Left lung (tissue), 14 donors: ENCODE data around the gene E4F1. TPM values are rescaled to one million over a fixed set of nuclear protein-coding genes. Genes with fewer than 3 reads are reported as not detected.

Experiments
- ATAC-seq: fragments of 200-7000 bp; cut with Tn5 transposase; one replicate; pipeline ENCODE4 v1.9.1; 2020; ENCODE audit warnings: moderate library complexity
- DNase-seq, 4 donors: peaks; one replicate each; pipeline ENCODE4 v3.0.0-alpha.2; 2013 to 2020
- H3K27ac ChIP-seq, 2 donors: fragments of 200-600 bp; sonication (generic) in 1 of 2; one replicate each; pipeline versions ENCODE4 v1.5.0 to v1.8.0; 2020 to 2021
- H3K27me3 ChIP-seq, 2 donors: fragments of 200-600 bp; sonication (generic) in 1 of 2; one replicate each; pipeline versions ENCODE4 v1.5.0 to v1.8.0; 2020 to 2021
- H3K36me3 ChIP-seq, 2 donors: fragments of 200-600 bp; sonication (generic) in 1 of 2; one replicate each; pipeline versions ENCODE4 v1.5.0 to v1.8.0; 2020 to 2021
- H3K4me1 ChIP-seq, 2 donors: fragments of 200-600 bp; one replicate each; pipeline ENCODE4 v1.8.0; 2021
- H3K4me3 ChIP-seq, 2 donors: fragments of 200-600 bp; sonication (generic) in 1 of 2; one replicate each; pipeline versions ENCODE4 v1.5.0 to v1.8.0; 2020 to 2021; ENCODE audit warnings: mild to moderate bottlenecking in 1 of 2
- H3K9me3 ChIP-seq, 2 donors: fragments of 200-600 bp; sonication (generic) in 1 of 2; one replicate each; pipeline versions ENCODE4 v1.5.0 to v1.8.0; 2020 to 2021
- intact Hi-C, 2 donors: fragments of 100-400 bp; cut with DNase I; formaldehyde crosslinking; loops; one replicate each; pipeline versions ENCODE4 v1.11.2 to v1.14.2; 2022
- long read RNA-seq, 12 donors: library from polyadenylated mRNA in 2 of 12; unstranded in 2 of 12; transcript quantifications; one replicate each; pipeline ENCODE4 v2.0.0 and lab custom pipeline, GENCODE V29; 2019 to 2026
- polyA plus RNA-seq, 6 donors: library from polyadenylated mRNA; unstranded; fragments of 120-200 nt; gene quantifications; one replicate each; pipeline ENCODE4 v1.2.1, GENCODE V29; 2013; ENCODE audit not compliant: insufficient read length in 6 of 6
- total RNA-seq, 2 donors: library from RNA; stranded (reverse); fragmentation: NEBNext Ultra II Directional; extraction: Animal tissue kit (Norgen Biotek cat#: 25700); gene quantifications; one replicate each; pipeline ENCODE4 v1.2.1, GENCODE V29; 2021
- TF ChIP-seq, protein P1 (sequence below), 2 donors: fragments of 200-600 bp; sonication (generic) in 1 of 2; IDR thresholded peaks; one replicate each; pipeline versions ENCODE4 v1.5.0 to v1.8.0; 2021; ENCODE audit warnings: antibody characterized with exemption in 2 of 2
- donor health status: DM: no; HTN: yes; CAD: no.
- donor health status: DM: no; HTN: no; CAD: no.

The E4F1 gene, protein sequence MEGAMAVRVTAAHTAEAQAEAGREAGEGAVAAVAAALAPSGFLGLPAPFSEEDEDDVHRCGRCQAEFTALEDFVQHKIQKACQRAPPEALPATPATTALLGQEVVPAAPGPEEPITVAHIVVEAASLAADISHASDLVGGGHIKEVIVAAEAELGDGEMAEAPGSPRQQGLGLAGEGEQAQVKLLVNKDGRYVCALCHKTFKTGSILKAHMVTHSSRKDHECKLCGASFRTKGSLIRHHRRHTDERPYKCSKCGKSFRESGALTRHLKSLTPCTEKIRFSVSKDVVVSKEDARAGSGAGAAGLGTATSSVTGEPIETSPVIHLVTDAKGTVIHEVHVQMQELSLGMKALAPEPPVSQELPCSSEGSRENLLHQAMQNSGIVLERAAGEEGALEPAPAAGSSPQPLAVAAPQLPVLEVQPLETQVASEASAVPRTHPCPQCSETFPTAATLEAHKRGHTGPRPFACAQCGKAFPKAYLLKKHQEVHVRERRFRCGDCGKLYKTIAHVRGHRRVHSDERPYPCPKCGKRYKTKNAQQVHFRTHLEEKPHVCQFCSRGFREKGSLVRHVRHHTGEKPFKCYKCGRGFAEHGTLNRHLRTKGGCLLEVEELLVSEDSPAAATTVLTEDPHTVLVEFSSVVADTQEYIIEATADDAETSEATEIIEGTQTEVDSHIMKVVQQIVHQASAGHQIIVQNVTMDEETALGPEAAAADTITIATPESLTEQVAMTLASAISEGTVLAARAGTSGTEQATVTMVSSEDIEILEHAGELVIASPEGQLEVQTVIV
- total RNA-seq = 10 to 100 TPM; 16.4 to 22.6 TPM
- 10 to 100 TPM; 12.7 to 22.4 (median 16.9) TPM for polyA plus RNA-seq
- long read RNA-seq, donor 1, partial matches to known transcripts = 0 of 1 reads
- long read RNA-seq, donor 1, other reads (novel, unspliced or antisense) = 0 of 1 reads
- long read RNA-seq, donor 2, partial matches to known transcripts = 221 of 291 reads
- long read RNA-seq, donor 2, other reads (novel, unspliced or antisense) = 66 of 291 reads
- long read RNA-seq, donor 3 = 0 reads
- long read RNA-seq, donor 4, partial matches to known transcripts = 4 of 13 reads
- long read RNA-seq, donor 4, other reads (novel, unspliced or antisense) = 6 of 13 reads
- long read RNA-seq, donor 5, partial matches to known transcripts = 0 of 1 reads
- long read RNA-seq, donor 5, other reads (novel, unspliced or antisense) = 0 of 1 reads
- long read RNA-seq, donor 6, transcript E4F1-201 (14 exons, 2,573 nt) = major isoform, 7 of 7 reads
- long read RNA-seq, donor 6, partial matches to known transcripts = 0 of 7 reads
- long read RNA-seq, donor 6, other reads (novel, unspliced or antisense) = 0 of 7 reads
- long read RNA-seq, donor 7, partial matches to known transcripts = 0 of 2 reads
- long read RNA-seq, donor 7, other reads (novel, unspliced or antisense) = 0 of 2 reads
- long read RNA-seq, donor 8, partial matches to known transcripts = 0 of 4 reads
- long read RNA-seq, donor 8, other reads (novel, unspliced or antisense) = 0 of 4 reads
- long read RNA-seq, donor 9 = 0 reads
- long read RNA-seq, donor 10, transcript E4F1-201 (14 exons, 2,573 nt) = major isoform, 9 of 15 reads
- long read RNA-seq, donor 10, partial matches to known transcripts = 1 of 15 reads
- long read RNA-seq, donor 10, other reads (novel, unspliced or antisense) = 5 of 15 reads
- long read RNA-seq, donor 11 = 0 reads
- long read RNA-seq, donor 12, partial matches to known transcripts = 5 of 9 reads
- long read RNA-seq, donor 12, other reads (novel, unspliced or antisense) = 0 of 9 reads

DNA sequence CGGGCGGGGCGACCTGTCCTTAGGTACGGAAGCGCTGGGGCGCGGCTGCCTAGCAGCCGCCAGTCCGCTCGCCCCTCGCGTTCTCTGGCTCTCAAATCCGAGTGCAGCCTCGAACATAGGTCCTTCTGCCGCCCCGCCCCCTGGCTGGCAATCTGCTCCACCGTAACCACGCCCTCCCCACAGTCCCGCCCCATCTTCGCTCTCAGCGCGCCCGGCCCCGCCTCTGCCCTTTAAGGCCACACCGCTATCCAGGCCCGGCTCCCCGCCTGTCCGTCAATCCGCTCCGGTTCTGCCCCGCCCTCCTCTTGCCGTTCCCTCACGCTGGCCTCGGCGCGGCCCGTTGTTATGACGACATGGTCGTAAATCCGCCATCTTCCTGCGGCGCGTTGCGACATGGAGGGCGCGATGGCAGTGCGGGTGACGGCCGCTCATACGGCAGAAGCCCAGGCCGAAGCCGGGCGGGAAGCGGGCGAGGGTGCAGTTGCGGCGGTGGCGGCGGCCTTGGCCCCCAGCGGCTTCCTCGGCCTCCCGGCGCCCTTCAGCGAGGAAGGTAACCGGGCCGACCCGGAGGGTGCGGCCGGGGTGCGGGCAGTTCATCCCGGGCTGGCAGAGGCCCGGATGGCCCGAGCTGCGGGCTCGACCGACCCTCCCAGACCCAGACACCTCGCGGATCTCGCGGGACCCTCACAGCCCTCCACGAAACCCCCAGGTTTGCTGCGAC lies at the start of gene E4F1:
Gene E4F1 (plus strand): TSS at position 371 of the 721 bp plus-strand sequence. CDS start 23 bp downstream, at position 394.
- Histone ChIP-seq H3K4me3 (peak within 1 kb of the TSS; percentile 98 to 100), H3K27me3 (no peaks in the 10 kb centered on the region), H3K27ac (peak within 1 kb of the TSS; percentile 75 to 94), H3K36me3 (peaks cover 0 to 6% of the 10 kb centered on the region in 2 donors), H3K4me1 (peaks cover 9 to 34% of the 10 kb centered on the region in 2 donors), H3K9me3 (no peaks in the 10 kb centered on the region)
- TF ChIP-seq, protein P1, sequence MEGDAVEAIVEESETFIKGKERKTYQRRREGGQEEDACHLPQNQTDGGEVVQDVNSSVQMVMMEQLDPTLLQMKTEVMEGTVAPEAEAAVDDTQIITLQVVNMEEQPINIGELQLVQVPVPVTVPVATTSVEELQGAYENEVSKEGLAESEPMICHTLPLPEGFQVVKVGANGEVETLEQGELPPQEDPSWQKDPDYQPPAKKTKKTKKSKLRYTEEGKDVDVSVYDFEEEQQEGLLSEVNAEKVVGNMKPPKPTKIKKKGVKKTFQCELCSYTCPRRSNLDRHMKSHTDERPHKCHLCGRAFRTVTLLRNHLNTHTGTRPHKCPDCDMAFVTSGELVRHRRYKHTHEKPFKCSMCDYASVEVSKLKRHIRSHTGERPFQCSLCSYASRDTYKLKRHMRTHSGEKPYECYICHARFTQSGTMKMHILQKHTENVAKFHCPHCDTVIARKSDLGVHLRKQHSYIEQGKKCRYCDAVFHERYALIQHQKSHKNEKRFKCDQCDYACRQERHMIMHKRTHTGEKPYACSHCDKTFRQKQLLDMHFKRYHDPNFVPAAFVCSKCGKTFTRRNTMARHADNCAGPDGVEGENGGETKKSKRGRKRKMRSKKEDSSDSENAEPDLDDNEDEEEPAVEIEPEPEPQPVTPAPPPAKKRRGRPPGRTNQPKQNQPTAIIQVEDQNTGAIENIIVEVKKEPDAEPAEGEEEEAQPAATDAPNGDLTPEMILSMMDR (IDR thresholded peaks at IDR 0.05) = peak in 1 of 2 donors; percentile 21
- ATAC-seq = peak; percentile 99
- intact Hi-C loops = no loop called here
- peak; percentile 98 to 100 (median 100) for DNase-seq

- Histone ChIP-seq H3K27me3 (no peaks in the 10 kb centered on the region), H3K36me3 (peaks cover 0 to 97% of the 10 kb centered on the region in 2 donors), H3K4me1 (no peaks in the 10 kb centered on the region), H3K9me3 (peaks cover 0 to 3% of the 10 kb centered on the region in 2 donors), H3K27ac (no peak overlapping the region), H3K4me3 (no peak overlapping the region)
- DNase-seq = no peak
- intact Hi-C loops = no loop called here
- TF ChIP-seq, protein P1 (IDR thresholded peaks at IDR 0.05) = no peak
- no peak for ATAC-seq
These were observed 49.5 kb upstream of the E4F1 start for GRCh38 chr16:2173916-2174315.

DNA sequence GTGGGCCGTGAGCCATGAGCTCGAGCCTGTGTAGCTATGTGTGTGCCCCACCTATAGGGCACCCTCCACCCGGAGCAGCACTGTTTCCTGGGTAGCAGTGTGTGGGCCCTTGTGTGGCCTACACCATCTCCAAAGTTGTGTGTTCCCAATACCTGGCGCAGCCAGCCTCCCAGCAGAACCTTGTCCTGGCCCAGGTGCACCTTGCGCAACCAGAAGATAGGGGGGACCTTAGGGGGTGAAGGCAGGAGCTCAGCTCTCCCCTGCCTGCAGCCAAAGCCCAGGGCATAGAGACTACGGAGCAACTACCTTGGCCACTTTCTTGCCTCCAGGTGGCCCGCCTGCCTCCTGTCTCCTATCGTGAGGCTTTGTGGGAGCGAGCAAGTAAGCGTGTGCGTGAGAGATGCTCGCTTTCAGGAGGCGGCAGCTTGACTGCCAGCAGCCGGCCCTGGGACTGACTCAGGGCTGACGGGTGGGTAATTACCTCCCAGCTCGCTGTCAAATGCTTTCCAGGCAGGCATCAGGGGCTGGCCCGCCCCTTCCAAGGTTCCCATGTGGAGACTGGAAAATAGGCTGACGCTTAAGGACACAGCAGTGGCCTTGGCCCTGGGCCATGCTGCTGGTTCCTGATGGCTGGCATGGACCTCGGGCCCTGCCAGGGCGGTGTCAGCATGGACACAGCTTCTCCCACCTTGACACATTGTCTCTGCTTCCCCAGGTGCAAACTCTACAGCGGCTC lies 48.8 kb upstream of the E4F1 start:
- no peak for DNase-seq
- intact Hi-C loops = no loop called here
- Histone ChIP-seq H3K27ac (no peak overlapping the region), H3K27me3 (no peaks in the 10 kb centered on the region), H3K36me3 (peaks cover 0 to 91% of the 10 kb centered on the region in 2 donors), H3K4me3 (no peak overlapping the region), H3K9me3 (peaks cover 0 to 3% of the 10 kb centered on the region in 2 donors), H3K4me1 (no peaks in the 10 kb centered on the region)
- ATAC-seq = no peak
- TF ChIP-seq, protein P1 (IDR thresholded peaks at IDR 0.05) = no peak
